HepG2 (cell line): ENCODE results near the gene KAZALD1. TPM values are rescaled to one million over a fixed set of nuclear protein-coding genes. Genes with fewer than 3 reads are reported as not detected.
A peak's percentile ranks its signal among the peaks of the same experiment; 100 is the strongest.

Source experiments
- ATAC-seq: fragments of 200-7000 bp; cut with Tn5 transposase; 3 replicates; pipeline ENCODE4 v1.9.1; 2020; ENCODE audit warnings: mild to moderate bottlenecking, moderate library complexity
- BruUV-seq: library from RNA; stranded (reverse); fragments of 400-500 nt; replicated peaks from 2 replicates; lab custom pipeline; 2021; lab: Mats Ljungman, UMichigan
- CTCF ChIA-PET: fragments of 300-600 bp; formaldehyde crosslinking; extraction: SDS; loops from one replicate; lab custom pipeline; 2021; ENCODE audit warnings: low total read pairs, inconsistent platforms, low intra/inter-chr PET ratio; lab: Yijun Ruan, JAX
- POLR2A ChIA-PET: fragments of 350-600 bp; sonication (Branson Sonifier 250); formaldehyde crosslinking; loops from one replicate; lab custom pipeline; 2020; ENCODE audit warnings: antibody characterized with exemption, inconsistent platforms; lab: Yijun Ruan, JAX
- DNase-seq: peaks from one replicate; pipeline ENCODE4 v3.0.0-alpha.2; 2015; ENCODE audit warnings: low spot score
- FAIRE-seq: peaks from 3 replicates; lab custom pipeline; 2011; peaks lifted over from hg19 to GRCh38; lab: Jason Lieb, UNC
- H2AFZ ChIP-seq: one replicate; pipeline ENCODE4 v1.6.1; 2011; ENCODE audit warnings: low read length, inconsistent platforms
- H3K27ac ChIP-seq: fragments of 300-600 bp; 3 replicates; pipeline ENCODE4 v1.8.0; 2011; ENCODE audit warnings: mixed run types, mild to moderate bottlenecking, mixed read lengths, low read length, inconsistent platforms; ENCODE audit not compliant: insufficient read depth; ENCODE audit errors: extremely low read length
- H3K27me3 ChIP-seq, 2 experiments: fragments of 200-600 bp in 1 of 2; 2 replicates in 1 of 2; 3 replicates in 1 of 2; pipeline versions ENCODE4 v1.6.0 to v1.8.0; 2011; ENCODE audit warnings: low read length in 2 of 2, mild to moderate bottlenecking in 2 of 2, moderate library complexity in 2 of 2, inconsistent platforms in 1 of 2; ENCODE audit not compliant: insufficient read depth in 2 of 2, control insufficient read depth in 1 of 2
- H3K36me3 ChIP-seq, 2 experiments: fragments of 200-600 bp in 1 of 2; replicated peaks in 1 of 2; 2 replicates in 1 of 2; 3 replicates in 1 of 2; pipeline versions ENCODE4 v1.5.1 to v1.8.0; 2011; ENCODE audit warnings: low read length in 2 of 2, inconsistent platforms in 1 of 2; ENCODE audit not compliant: insufficient read depth in 2 of 2, control insufficient read depth in 1 of 2
- H3K4me1 ChIP-seq: 2 replicates; pipeline ENCODE4 v1.5.1; 2012; ENCODE audit warnings: low read length, inconsistent platforms; ENCODE audit not compliant: insufficient read depth
- H3K4me2 ChIP-seq: 2 replicates; pipeline ENCODE4 v1.6.0; 2011; ENCODE audit warnings: low read depth, low read length, inconsistent platforms
- H3K4me3 ChIP-seq, 3 experiments: fragments of 200-600 bp in 1 of 3; sonication (generic), shearing (Covaris generic) in 1 of 3; replicated peaks in 1 of 3; 2 replicates each; pipeline ENCODE4 v1.5.1; 2011 to 2016; ENCODE audit warnings: low read length in 3 of 3, inconsistent platforms in 2 of 3, low read depth in 2 of 3, mild to moderate bottlenecking in 2 of 3, control low read depth in 1 of 3, mixed read lengths in 1 of 3; ENCODE audit not compliant: insufficient read depth in 1 of 3
- H3K79me2 ChIP-seq: one replicate; pipeline ENCODE4 v1.6.1; 2011; ENCODE audit warnings: low read length, inconsistent platforms; ENCODE audit not compliant: insufficient read depth
- H3K9ac ChIP-seq: 2 replicates; pipeline ENCODE4 v1.6.0; 2011; ENCODE audit warnings: mild to moderate bottlenecking, low read depth, low read length, inconsistent platforms; ENCODE audit not compliant: insufficient read depth
- H3K9me3 ChIP-seq: 2 replicates; pipeline ENCODE4 v1.5.1; 2012; ENCODE audit warnings: mild to moderate bottlenecking, low read length
- H4K20me1 ChIP-seq: 2 replicates; pipeline ENCODE4 v1.6.0; 2011; ENCODE audit warnings: inconsistent platforms, mild to moderate bottlenecking, low read length, moderate library complexity; ENCODE audit not compliant: insufficient read depth
- CEBPB ChIP-seq: IDR thresholded peaks from 2 replicates; pipeline ENCODE4 v1.6.1; 2011; ENCODE audit warnings: low read depth, low read length, improper control_type of control experiment, borderline replicate concordance
- GTF3A ChIP-seq: sonication (generic); formaldehyde crosslinking; conservative IDR thresholded peaks from 2 replicates; pipeline ENCODE4 v1.4.0; 2020; ENCODE audit warnings: mild to moderate bottlenecking, missing genetic modification reagents
- HNRNPK ChIP-seq: fragments of 200-400 bp; formaldehyde crosslinking; IDR thresholded peaks from 2 replicates; pipeline ENCODE4 v1.6.1; 2018; ENCODE audit warnings: low read length, low read depth, moderate library complexity, mild to moderate bottlenecking; ENCODE audit not compliant: poor library complexity, severe bottlenecking
- KDM3A ChIP-seq: IDR thresholded peaks from 2 replicates; pipeline ENCODE4 v1.6.1; 2018; ENCODE audit warnings: low read depth, missing compliant biosample characterization
- TARDBP ChIP-seq: sonication (generic); formaldehyde crosslinking; IDR thresholded peaks from 2 replicates; pipeline ENCODE4 v1.8.0; 2022; ENCODE audit warnings: mild to moderate bottlenecking, missing genetic modification reagents
- ZEB1 ChIP-seq: IDR thresholded peaks from 2 replicates; pipeline ENCODE4 v1.6.1; 2012; ENCODE audit warnings: mild to moderate bottlenecking, low read depth, inconsistent platforms; ENCODE audit not compliant: insufficient replicate concordance
- ZMYM4 ChIP-seq: sonication (generic); formaldehyde crosslinking; IDR thresholded peaks from 2 replicates; pipeline ENCODE4 v1.8.1; 2023; ENCODE audit warnings: mild to moderate bottlenecking, missing genetic modification reagents
- ZNF362 ChIP-seq: sonication (generic); formaldehyde crosslinking; IDR thresholded peaks from 2 replicates; pipeline ENCODE4 v1.4.0; 2020; ENCODE audit warnings: missing genetic modification reagents, mild to moderate bottlenecking, borderline replicate concordance
- WGBS: methylation state at CpG from one replicate; pipeline ENCODE4 v1.1.6; 2017; ENCODE audit warnings: low lambda C conversion rate; 5-methylcytosine and 5-hydroxymethylcytosine counted together
- in situ Hi-C: cut with HindIII; loops from 2 replicates; pipeline ENCODE4 v1.10.0; 2017; ENCODE audit warnings: low pct_unique_long_range_greater_than_20kb; ENCODE audit not compliant: extremely low pct_ligation_motif_present
- intact Hi-C: fragments of 100-400 bp; cut with micrococcal nuclease; formaldehyde crosslinking; loops from one replicate; pipeline ENCODE4 v1.10.0; 2022; ENCODE audit not compliant: unreplicated experiment
- polyA plus RNA-seq, 8 experiments: library from polyadenylated mRNA; depleted of rRNA in 3 of 8; stranded (reverse) in 7 of 8; unstranded in 1 of 8; fragments of >200 nt; fragmentation: Illumina TruSeq in 4 of 8; extraction: Trizol in 4 of 8; gene quantifications; 2 replicates each; pipeline versions ENCODE4 v1.2.1 to v1.2.3, GENCODE V29; 2011 to 2016; ENCODE audit warnings: low read depth in 4 of 8, missing spikeins in 1 of 8, mixed read lengths in 1 of 8; ENCODE audit not compliant: insufficient read depth in 1 of 8
- total RNA-seq, 5 experiments: library from RNA; depleted of rRNA; stranded (reverse); fragments of >200 nt; fragmentation: Illumina TruSeq; extraction: Trizol; gene quantifications; 2 replicates each; pipeline ENCODE4 v1.2.3, GENCODE V29; 2016; ENCODE audit warnings: low read depth in 1 of 5
- TF ChIP-seq, protein P1 (sequence below): sonication (generic); formaldehyde crosslinking; IDR thresholded peaks from 2 replicates; pipeline ENCODE4 v1.4.0; 2020; ENCODE audit warnings: missing genetic modification reagents

The KAZALD1 gene
- total and polyA plus RNA-seq, 2 of the 13 experiments (the other 11 are each of a cell fraction or from before 2014, with no cell fraction given) = 16.7 to 27.7 TPM

GRCh38 chr10:101111547-101111946 lies 49.8 kb downstream of the KAZALD1 start:
- no peak for DNase-seq
- Histone ChIP-seq H3K4me1 (peaks cover 40% of the 10 kb centered on the region), H3K4me3 (peak overlapping the region in 1 of 3 experiments; percentile 40; a peak in 1 of 6 replicates), H4K20me1 (no peaks in the 10 kb centered on the region), H3K9ac (no peak overlapping the region), H3K27ac (no peak overlapping the region), H2AFZ (no peak overlapping the region), H3K79me2 (no peaks in the 10 kb centered on the region), H3K36me3 (no peaks in the 10 kb centered on the region), H3K27me3 (peaks cover 4 to 26% of the 10 kb centered on the region in 2 experiments; a peak in 2 of 5 replicates), H3K4me2 (peak overlapping the region; percentile 68), H3K9me3 (no peaks in the 10 kb centered on the region)
- intact Hi-C loops (no loop called here), in situ Hi-C loops (no loop called here)
- peak; percentile 40 for ATAC-seq
- POLR2A ChIA-PET = interaction anchor here (1.2 kb wide), 1 partner anchor 50 kb away, joined by 3 read pairs; the partner anchor contains the start of gene KAZALD1
- BruUV-seq = no TSS peak
- TF ChIP-seq ZMYM4 (CRISPR knock-in tag) (no peak), ZNF362 (CRISPR knock-in tag) (peak; percentile 59)
- no peak for FAIRE-seq
- CTCF ChIA-PET = no interaction called here
- 4% methylated on average over 5 of the region's 8 CpGs for WGBS

DNA sequence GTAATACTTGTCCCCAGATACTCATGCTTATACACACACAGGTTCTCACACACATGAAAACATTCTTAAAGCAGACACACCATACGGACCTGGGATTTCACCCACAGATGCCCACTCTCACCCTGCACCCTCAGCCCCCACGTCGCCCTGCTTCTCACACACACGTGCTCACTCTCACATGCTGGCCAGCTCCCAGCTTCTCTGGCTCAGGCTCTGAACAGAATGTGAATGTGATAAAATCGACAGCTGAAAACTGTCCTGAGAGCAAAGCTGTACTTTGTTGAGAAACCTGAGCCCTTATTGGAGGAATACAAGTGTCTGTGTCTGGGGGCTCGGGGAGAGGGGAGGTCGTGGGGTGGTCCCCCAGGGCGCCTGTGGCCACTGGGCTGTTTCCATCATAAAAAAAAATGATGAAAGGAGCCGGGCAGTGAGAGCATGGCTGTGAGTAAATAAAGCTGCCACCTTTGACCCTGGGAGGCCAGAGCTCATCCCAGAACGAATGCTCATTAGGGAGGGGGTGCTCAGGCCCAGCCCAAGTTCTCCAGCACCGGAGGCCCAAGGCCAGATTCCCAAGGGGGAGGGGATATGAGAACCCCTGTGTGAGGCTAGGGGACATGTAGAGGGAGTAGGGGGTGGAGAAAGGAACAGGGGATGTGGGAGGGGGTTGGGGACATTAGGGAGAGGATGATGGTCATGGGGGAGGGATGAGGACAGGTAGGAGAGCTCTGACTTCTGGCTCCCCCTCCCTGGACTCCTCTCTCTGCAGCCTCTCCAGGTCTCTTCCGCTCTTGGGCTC lies 51.2 kb downstream of the KAZALD1 start:
- intact Hi-C loops = no loop called here
- H3K9me3 ChIP-seq = no peaks in the 10 kb centered on the region
- no peak overlapping the region; the same call in 1 of the 2 replicates for H3K9ac ChIP-seq
- BruUV-seq = no TSS peak
- WGBS = 2% methylated on average over 12 of the region's 12 CpGs
- H3K27me3 ChIP-seq = peaks cover 0 to 12% of the 10 kb centered on the region in 2 experiments; a peak in 1 of 5 replicates
- peak overlapping the region in 1 of 3 experiments; percentile 48; a peak in 1 of 6 replicates for H3K4me3 ChIP-seq
- DNase-seq (peak; percentile 85), FAIRE-seq (peak; percentile 94), ATAC-seq (peak; percentile 89)
- no peaks in the 10 kb centered on the region for H3K79me2 ChIP-seq
- H4K20me1 ChIP-seq = no peaks in the 10 kb centered on the region
- H2AFZ ChIP-seq = no peak overlapping the region
- peaks cover 40% of the 10 kb centered on the region for H3K4me1 ChIP-seq
- H3K27ac ChIP-seq = peak overlapping the region; percentile 68
- no peaks in the 10 kb centered on the region for H3K36me3 ChIP-seq
- H3K4me2 ChIP-seq = peak overlapping the region; percentile 66
- ChIA-PET POLR2A (interaction anchor here (0.9 to 1.9 kb wide), 14 partner anchors 9 to 577 kb away, joined by 3 to 13 read pairs (median 4); partner anchors contain the start of genes HIF1AN and KAZALD1), CTCF (no interaction called here)
- in situ Hi-C loops = no loop called here
- TF ChIP-seq HNRNPK (no peak), TARDBP (CRISPR knock-in tag) (peak; percentile 69; the same call in 1 of the 2 replicates), GTF3A (no peak), CEBPB (no peak), ZEB1 (peak; percentile 76), KDM3A (CRISPR knock-in tag) (peak; percentile 64; the same call in 1 of the 2 replicates)
- TF ChIP-seq, protein P1, sequence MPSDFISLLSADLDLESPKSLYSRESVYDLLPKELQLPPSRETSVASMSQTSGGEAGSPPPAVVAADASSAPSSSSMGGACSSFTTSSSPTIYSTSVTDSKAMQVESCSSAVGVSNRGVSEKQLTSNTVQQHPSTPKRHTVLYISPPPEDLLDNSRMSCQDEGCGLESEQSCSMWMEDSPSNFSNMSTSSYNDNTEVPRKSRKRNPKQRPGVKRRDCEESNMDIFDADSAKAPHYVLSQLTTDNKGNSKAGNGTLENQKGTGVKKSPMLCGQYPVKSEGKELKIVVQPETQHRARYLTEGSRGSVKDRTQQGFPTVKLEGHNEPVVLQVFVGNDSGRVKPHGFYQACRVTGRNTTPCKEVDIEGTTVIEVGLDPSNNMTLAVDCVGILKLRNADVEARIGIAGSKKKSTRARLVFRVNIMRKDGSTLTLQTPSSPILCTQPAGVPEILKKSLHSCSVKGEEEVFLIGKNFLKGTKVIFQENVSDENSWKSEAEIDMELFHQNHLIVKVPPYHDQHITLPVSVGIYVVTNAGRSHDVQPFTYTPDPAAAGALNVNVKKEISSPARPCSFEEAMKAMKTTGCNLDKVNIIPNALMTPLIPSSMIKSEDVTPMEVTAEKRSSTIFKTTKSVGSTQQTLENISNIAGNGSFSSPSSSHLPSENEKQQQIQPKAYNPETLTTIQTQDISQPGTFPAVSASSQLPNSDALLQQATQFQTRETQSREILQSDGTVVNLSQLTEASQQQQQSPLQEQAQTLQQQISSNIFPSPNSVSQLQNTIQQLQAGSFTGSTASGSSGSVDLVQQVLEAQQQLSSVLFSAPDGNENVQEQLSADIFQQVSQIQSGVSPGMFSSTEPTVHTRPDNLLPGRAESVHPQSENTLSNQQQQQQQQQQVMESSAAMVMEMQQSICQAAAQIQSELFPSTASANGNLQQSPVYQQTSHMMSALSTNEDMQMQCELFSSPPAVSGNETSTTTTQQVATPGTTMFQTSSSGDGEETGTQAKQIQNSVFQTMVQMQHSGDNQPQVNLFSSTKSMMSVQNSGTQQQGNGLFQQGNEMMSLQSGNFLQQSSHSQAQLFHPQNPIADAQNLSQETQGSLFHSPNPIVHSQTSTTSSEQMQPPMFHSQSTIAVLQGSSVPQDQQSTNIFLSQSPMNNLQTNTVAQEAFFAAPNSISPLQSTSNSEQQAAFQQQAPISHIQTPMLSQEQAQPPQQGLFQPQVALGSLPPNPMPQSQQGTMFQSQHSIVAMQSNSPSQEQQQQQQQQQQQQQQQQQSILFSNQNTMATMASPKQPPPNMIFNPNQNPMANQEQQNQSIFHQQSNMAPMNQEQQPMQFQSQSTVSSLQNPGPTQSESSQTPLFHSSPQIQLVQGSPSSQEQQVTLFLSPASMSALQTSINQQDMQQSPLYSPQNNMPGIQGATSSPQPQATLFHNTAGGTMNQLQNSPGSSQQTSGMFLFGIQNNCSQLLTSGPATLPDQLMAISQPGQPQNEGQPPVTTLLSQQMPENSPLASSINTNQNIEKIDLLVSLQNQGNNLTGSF (CRISPR knock-in tag) = no peak
